GM12874 (cell line): ENCODE data around the gene HES5.

Source experiments
- CTCF ChIP-seq: IDR thresholded peaks from 2 replicates; pipeline ENCODE4 v1.5.1; 2011; ENCODE audit warnings: low read depth, mild to moderate bottlenecking, control low read depth, low read length, moderate library complexity; ENCODE audit not compliant: insufficient read depth

The HES5 gene

GRCh38 chr1:2561898-2562895 is 32.1 kb upstream of the HES5 start:
- peak; percentile 73 for TF ChIP-seq CTCF

GRCh38 chr1:2561446-2561845 is 31.4 kb upstream of the HES5 start:
- TF ChIP-seq CTCF = no peak

- TF ChIP-seq CTCF = no peak
Measured at GRCh38 chr1:2560299-2561073, 30.4 kb upstream of the HES5 start.

- TF ChIP-seq CTCF = no peak
Measured at GRCh38 chr1:2559509-2560298, 29.6 kb upstream of the HES5 start.

- TF ChIP-seq CTCF = no peak
Measured at GRCh38 chr1:2558861-2559260, 28.8 kb upstream of the HES5 start.

GRCh38 chr1:2558420-2558819 is 28.4 kb upstream of the HES5 start:
- no peak for TF ChIP-seq CTCF
